ENCODE results near the gene EGFLAM.

EGFLAM gene

GRCh38 chr5:38452201-38452600 is 193.8 kb downstream of the EGFLAM start:
- no peak for DNase-seq

- DNase-seq: peak; percentile 34
These were observed 195.1 kb downstream of the EGFLAM start for GRCh38 chr5:38453506-38453905.

GRCh38 chr5:38453921-38454320 is 195.6 kb downstream of the EGFLAM start:
- DNase-seq: no peak

- DNase-seq: no peak
These were observed 197.5 kb downstream of the EGFLAM start for GRCh38 chr5:38455796-38456330.

GRCh38 chr5:38456657-38457399 is 198.5 kb downstream of the EGFLAM start:
- DNase-seq: no peak

GRCh38 chr5:38458174-38458573 is 199.8 kb downstream of the EGFLAM start:
- DNase-seq: no peak

- no peak for DNase-seq
These were observed 204.7 kb downstream of the EGFLAM start for GRCh38 chr5:38462976-38463633.

GRCh38 chr5:38463634-38464521 is 205.5 kb downstream of the EGFLAM start:
- DNase-seq: no peak

- no peak for DNase-seq
These were observed 206.7 kb downstream of the EGFLAM start for GRCh38 chr5:38465061-38465460.

- DNase-seq: no peak
These were observed 207.5 kb downstream of the EGFLAM start for GRCh38 chr5:38465702-38466423.

GRCh38 chr5:38466424-38467189 is 208.2 kb downstream of the EGFLAM start:
- DNase-seq: no peak

GRCh38 chr5:38467353-38468040 is 209.1 kb downstream of the EGFLAM start:
- no peak for DNase-seq

GRCh38 chr5:38468202-38468673 is 209.9 kb downstream of the EGFLAM start:
- no peak for DNase-seq

GRCh38 chr5:38468978-38469706 is 210.8 kb downstream of the EGFLAM start:
- DNase-seq: no peak

GRCh38 chr5:38469707-38470267 is 211.4 kb downstream of the EGFLAM start:
- no peak for DNase-seq

GRCh38 chr5:38471709-38472108 is 213.3 kb downstream of the EGFLAM start:
- no peak for DNase-seq

GRCh38 chr5:38472541-38472940 is 214.2 kb downstream of the EGFLAM start:
- no peak for DNase-seq

- DNase-seq: no peak
These were observed 214.6 kb downstream of the EGFLAM start for GRCh38 chr5:38473008-38473407.

GRCh38 chr5:38478166-38478565 is 219.8 kb downstream of the EGFLAM start:
- DNase-seq: no peak

GRCh38 chr5:38478878-38479277 is 220.5 kb downstream of the EGFLAM start:
- DNase-seq: no peak
